Pons (tissue), 1 donor: Measurements from ENCODE around the gene SMTNL1.

Experiments used
- DNase-seq: peaks from one replicate; pipeline ENCODE4 v3.0.0-alpha.2; 2016; ENCODE audit warnings: low spot score

SMTNL1 gene

GRCh38 chr11:57546451-57546850, 9.1 kb downstream of the SMTNL1 start:
- DNase-seq = no peak

GRCh38 chr11:57546869-57547475, 9.6 kb downstream of the SMTNL1 start:
- no peak for DNase-seq

- peak; percentile 9 for DNase-seq
Observed at GRCh38 chr11:57547854-57548377, 10.5 kb downstream of the SMTNL1 start.

GRCh38 chr11:57549983-57550382, 12.6 kb downstream of the SMTNL1 start:
- DNase-seq = no peak

GRCh38 chr11:57551941-57552340, 14.5 kb downstream of the SMTNL1 start:
- DNase-seq = no peak

GRCh38 chr11:57552479-57552878, 15.1 kb downstream of the SMTNL1 start:
- no peak for DNase-seq

GRCh38 chr11:57555393-57555792, 18.0 kb downstream of the SMTNL1 start:
- DNase-seq = no peak

- no peak for DNase-seq
Observed at GRCh38 chr11:57556041-57556440, 18.6 kb downstream of the SMTNL1 start.

GRCh38 chr11:57560146-57560545, 22.8 kb downstream of the SMTNL1 start:
- DNase-seq = no peak

GRCh38 chr11:57562596-57562995, 25.2 kb downstream of the SMTNL1 start:
- DNase-seq = no peak

- peak; percentile 88 for DNase-seq
Observed at GRCh38 chr11:57566005-57566904, 28.9 kb downstream of the SMTNL1 start.

GRCh38 chr11:57566905-57567514, 29.6 kb downstream of the SMTNL1 start:
- peak; percentile 28 for DNase-seq

GRCh38 chr11:57567515-57568329, 30.3 kb downstream of the SMTNL1 start, which contains the start of gene UBE2L6:
TSS of gene UBE2L6 (minus strand) at chr11:57567672. CDS start at chr11:57567611, 61 bp downstream.
- peak; percentile 14 for DNase-seq

- DNase-seq = peak; percentile 77
Observed at GRCh38 chr11:57568330-57568766, 31.0 kb downstream of the SMTNL1 start.

- peak; percentile 14 for DNase-seq
Observed at GRCh38 chr11:57571606-57572005, 34.2 kb downstream of the SMTNL1 start.

- no peak for DNase-seq
Observed at GRCh38 chr11:57574061-57574460, 36.7 kb downstream of the SMTNL1 start.

GRCh38 chr11:57584341-57584740, 46.9 kb downstream of the SMTNL1 start:
- DNase-seq = no peak

- DNase-seq = no peak
Observed at GRCh38 chr11:57585301-57585700, 47.9 kb downstream of the SMTNL1 start.

- no peak for DNase-seq
Observed at GRCh38 chr11:57586711-57587245, 49.4 kb downstream of the SMTNL1 start.

- no peak for DNase-seq
Observed at GRCh38 chr11:57588046-57588710, 50.8 kb downstream of the SMTNL1 start.
